Measurements from ENCODE around the gene GPR61.

Gene GPR61

GRCh38 chr1:109513110-109513710, 26.5 kb upstream of the GPR61 start:
- DNase-seq (ENCODE audit: low read depth) = no peak
- H3K4me3 ChIP-seq (ENCODE audit: low read depth, low read length) = no peak overlapping the region
- TF ChIP-seq CTCF (IDR thresholded peaks at IDR 0.05; ENCODE audit: low read depth, low read length) (no peak), MAX (IDR thresholded peaks at IDR 0.05; ENCODE audit: low read depth, low read length) (no peak), MYC (IDR thresholded peaks at IDR 0.05; ENCODE audit: low read depth, low read length) (no peak)

GRCh38 chr1:109514846-109515245, 24.8 kb upstream of the GPR61 start:
- DNase-seq (ENCODE audit: low read depth) = no peak
- H3K4me3 ChIP-seq (ENCODE audit: low read depth, low read length) = no peak overlapping the region
- TF ChIP-seq MYC (IDR thresholded peaks at IDR 0.05; ENCODE audit: low read depth, low read length) (no peak), POLR2A (IDR thresholded peaks at IDR 0.05; ENCODE audit: extremely low read depth, insufficient read length) (no peak), CTCF (IDR thresholded peaks at IDR 0.05; ENCODE audit: low read depth, low read length) (no peak), MAX (IDR thresholded peaks at IDR 0.05; ENCODE audit: low read depth, low read length) (no peak)

- TF ChIP-seq MYC (IDR thresholded peaks at IDR 0.05; ENCODE audit: low read depth, low read length) = no peak
- TF ChIP-seq POLR2A (IDR thresholded peaks at IDR 0.05; ENCODE audit: extremely low read depth, insufficient read length) = no peak
- TF ChIP-seq MAX (IDR thresholded peaks at IDR 0.05; ENCODE audit: low read depth, low read length) = no peak
- no peak for TF ChIP-seq CTCF (IDR thresholded peaks at IDR 0.05; ENCODE audit: low read depth, low read length)
- DNase-seq (ENCODE audit: low read depth) = no peak
- no peak overlapping the region for H3K4me3 ChIP-seq (ENCODE audit: low read depth, low read length)
Observed at GRCh38 chr1:109516872-109517271, 22.8 kb upstream of the GPR61 start.

GRCh38 chr1:109517337-109517736, 22.3 kb upstream of the GPR61 start:
- H3K4me3 ChIP-seq (ENCODE audit: low read depth, low read length) = no peak overlapping the region
- TF ChIP-seq MYC (IDR thresholded peaks at IDR 0.05; ENCODE audit: low read depth, low read length) (no peak), MAX (IDR thresholded peaks at IDR 0.05; ENCODE audit: low read depth, low read length) (no peak), POLR2A (IDR thresholded peaks at IDR 0.05; ENCODE audit: extremely low read depth, insufficient read length) (no peak), CTCF (IDR thresholded peaks at IDR 0.05; ENCODE audit: low read depth, low read length) (no peak)
- DNase-seq (ENCODE audit: low read depth) = no peak

- H3K4me3 ChIP-seq (ENCODE audit: low read depth, low read length) = no peak overlapping the region
- no peak for DNase-seq (ENCODE audit: low read depth)
- no peak for TF ChIP-seq CTCF (IDR thresholded peaks at IDR 0.05; ENCODE audit: low read depth, low read length)
- no peak for TF ChIP-seq MYC (IDR thresholded peaks at IDR 0.05; ENCODE audit: low read depth, low read length)
- TF ChIP-seq MAX (IDR thresholded peaks at IDR 0.05; ENCODE audit: low read depth, low read length) = no peak
- no peak for TF ChIP-seq POLR2A (IDR thresholded peaks at IDR 0.05; ENCODE audit: extremely low read depth, insufficient read length)
Observed at GRCh38 chr1:109521002-109521951, 18.4 kb upstream of the GPR61 start.
